ACC112 (cell line): ENCODE measurements around the gene GLI1.
"Not testable (repeated sequence)": the region's sequence is repeated elsewhere in the genome, so short reads cannot be mapped to it uniquely, and the experiment has no call there.

Source experiments
- H2AFZ ChIP-seq: fragments of 200-600 bp; sonication (generic); one replicate; pipeline ENCODE4 v1.6.0; 2017; ENCODE audit warnings: antibody characterized with exemption, low read length; ENCODE audit not compliant: unreplicated experiment
- H3K27ac ChIP-seq: fragments of 200-600 bp; sonication (generic); 2 replicates; pipeline ENCODE4 v1.5.1; 2014; ENCODE audit warnings: low read depth, mild to moderate bottlenecking, antibody characterized with exemption, low read length, moderate library complexity
- H3K27me3 ChIP-seq: fragments of 200-600 bp; sonication (generic); 2 replicates; pipeline ENCODE4 v1.6.1; 2014; ENCODE audit warnings: mild to moderate bottlenecking, antibody characterized with exemption, low read length, moderate library complexity, mixed read lengths; ENCODE audit not compliant: insufficient read depth
- H3K36me3 ChIP-seq: fragments of 200-600 bp; sonication (generic); 2 replicates; pipeline ENCODE4 v1.6.1; 2016; ENCODE audit warnings: mild to moderate bottlenecking, antibody characterized with exemption, low read length, moderate library complexity, mixed read lengths; ENCODE audit not compliant: insufficient read depth
- H3K4me1 ChIP-seq: fragments of 200-600 bp; sonication (generic); one replicate; pipeline ENCODE4 v1.6.1; 2016; ENCODE audit warnings: low read length, mixed read lengths; ENCODE audit not compliant: insufficient read depth, unreplicated experiment, control insufficient read depth
- H3K4me3 ChIP-seq: fragments of 200-600 bp; sonication (generic); 2 replicates; pipeline ENCODE4 v1.5.1; 2014; ENCODE audit warnings: mild to moderate bottlenecking, low read depth, low read length
- H3K79me2 ChIP-seq: fragments of 200-600 bp; sonication (generic); one replicate; pipeline ENCODE4 v1.6.0; 2016; ENCODE audit warnings: low read length; ENCODE audit not compliant: control insufficient read depth, unreplicated experiment, insufficient read depth

Gene GLI1

DNA sequence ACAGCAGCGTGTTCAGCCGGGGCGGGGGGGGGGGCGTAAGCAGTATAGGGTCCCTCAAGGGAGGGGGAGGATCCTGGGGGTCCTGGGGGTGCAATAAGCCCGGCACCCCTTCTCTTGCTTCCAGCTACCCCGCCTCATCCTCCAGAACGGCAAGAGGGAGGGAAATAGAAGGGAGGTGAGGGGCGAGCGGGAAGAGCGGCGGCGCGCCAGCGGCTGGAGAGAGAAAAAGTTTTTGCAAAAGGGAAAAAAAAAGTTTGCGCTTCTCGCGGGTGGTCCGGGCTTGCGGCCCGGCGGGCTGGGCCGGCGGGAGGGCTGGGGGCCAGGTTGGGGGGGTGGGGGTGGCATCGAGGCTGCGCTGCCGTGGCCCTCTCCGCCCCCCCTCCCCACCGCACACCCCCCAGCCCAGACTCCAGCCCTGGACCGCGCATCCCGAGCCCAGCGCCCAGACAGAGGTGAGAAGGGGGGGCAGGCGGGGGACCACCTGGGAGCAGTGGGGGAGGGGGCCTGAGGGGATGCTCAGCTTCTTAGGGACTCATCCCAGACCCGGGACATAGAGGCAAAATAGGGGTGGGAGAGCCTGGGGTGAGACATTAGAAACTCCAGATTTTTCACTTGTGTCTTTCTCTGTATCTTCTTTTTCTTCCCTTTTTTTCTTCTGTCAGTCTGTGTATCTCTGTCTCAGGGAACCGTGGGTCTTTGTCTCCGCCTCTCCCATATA, at the start of gene GLI1:
GLI1 (plus strand) TSS at position 36 of the 718 bp plus-strand sequence. CDS start 3,907 bp downstream, outside the sequence.
- peak within 1 kb of the TSS; percentile 34 for H2AFZ ChIP-seq
- H3K27me3 ChIP-seq = peaks cover 9% of the 10 kb centered on the region
- peaks cover 22% of the 10 kb centered on the region for H3K4me1 ChIP-seq
- H3K27ac ChIP-seq = peak within 1 kb of the TSS; percentile 52
- no peaks in the 10 kb centered on the region for H3K79me2 ChIP-seq
- H3K4me3 ChIP-seq = peak within 1 kb of the TSS; percentile 79
- H3K36me3 ChIP-seq = no peaks in the 10 kb centered on the region

- no peak overlapping the region for H3K4me3 ChIP-seq
- peaks cover 9% of the 10 kb centered on the region for H3K79me2 ChIP-seq
- no peaks in the 10 kb centered on the region for H3K36me3 ChIP-seq
- H3K27me3 ChIP-seq = no peaks in the 10 kb centered on the region
- H3K27ac ChIP-seq = no peak overlapping the region
- H3K4me1 ChIP-seq = no peaks in the 10 kb centered on the region
- no peak overlapping the region for H2AFZ ChIP-seq
Measured at GRCh38 chr12:57410534-57410933, 49.1 kb upstream of the GLI1 start.

- H2AFZ ChIP-seq, H3K4me3 ChIP-seq, H3K27ac ChIP-seq, H3K4me1 ChIP-seq, H3K27me3 ChIP-seq, H3K36me3 ChIP-seq: not testable (repeated sequence)
- H3K79me2 ChIP-seq = peaks cover 15% of the 10 kb centered on the region
Measured at GRCh38 chr12:57414160-57414559, 45.4 kb upstream of the GLI1 start.

DNA sequence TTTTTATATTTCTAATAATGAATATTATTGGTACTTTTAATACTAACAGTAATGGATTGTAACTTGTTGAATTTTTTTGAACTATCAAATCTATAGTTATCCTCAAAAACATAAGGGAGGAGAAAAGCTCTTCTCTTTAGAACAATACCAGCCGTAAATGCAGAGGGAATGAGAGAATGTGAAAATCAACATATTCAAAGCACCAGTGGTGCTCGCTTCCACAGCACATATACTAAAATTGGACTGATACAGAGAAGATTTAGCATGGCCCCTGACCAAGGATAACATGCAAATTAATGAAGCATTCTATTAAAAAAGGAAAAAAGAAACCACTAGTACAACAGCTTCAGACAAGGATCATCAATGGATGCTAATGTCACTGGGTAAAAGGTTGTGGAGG, 44.5 kb upstream of the GLI1 start:
- Histone ChIP-seq H2AFZ (no peak overlapping the region), H3K27ac (no peak overlapping the region), H3K4me3 (no peak overlapping the region), H3K4me1 (peaks cover 9% of the 10 kb centered on the region), H3K79me2 (peaks cover 15% of the 10 kb centered on the region), H3K36me3 (no peaks in the 10 kb centered on the region), H3K27me3 (no peaks in the 10 kb centered on the region)

GRCh38 chr12:57416039-57416996, 43.3 kb upstream of the GLI1 start:
- H3K36me3 ChIP-seq = no peaks in the 10 kb centered on the region
- no peaks in the 10 kb centered on the region for H3K27me3 ChIP-seq
- H3K79me2 ChIP-seq = peaks cover 11% of the 10 kb centered on the region
- H3K4me3 ChIP-seq = no peak overlapping the region
- H3K27ac ChIP-seq = no peak overlapping the region
- H3K4me1 ChIP-seq = peaks cover 9% of the 10 kb centered on the region
- no peak overlapping the region for H2AFZ ChIP-seq

DNA sequence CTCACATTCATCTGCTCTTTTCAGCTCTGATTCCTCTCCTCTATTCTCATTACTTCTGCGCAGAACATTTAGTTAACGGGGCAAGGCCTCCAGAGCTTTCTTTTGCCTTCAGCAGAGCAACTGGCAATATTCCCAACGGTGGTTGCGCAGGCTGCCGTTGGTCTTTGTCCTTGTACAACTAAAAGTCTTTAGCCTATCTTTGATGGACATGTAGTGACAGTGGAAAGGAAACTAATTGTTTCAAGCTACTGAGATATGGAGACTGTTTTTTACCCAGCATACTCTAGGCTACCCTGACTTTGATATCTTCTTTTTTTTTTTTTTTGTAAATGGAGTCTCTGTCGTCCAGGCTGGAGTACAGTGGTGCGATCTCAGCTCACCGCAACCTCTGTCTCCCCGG, 41.3 kb upstream of the GLI1 start:
- H3K27me3 ChIP-seq = no peaks in the 10 kb centered on the region
- H3K36me3 ChIP-seq = peaks cover 3% of the 10 kb centered on the region; the same call in 1 of the 2 replicates
- H3K4me1 ChIP-seq = peaks cover 9% of the 10 kb centered on the region
- no peak overlapping the region for H3K27ac ChIP-seq
- H2AFZ ChIP-seq = no peak overlapping the region
- no peak overlapping the region for H3K4me3 ChIP-seq
- peaks cover 8% of the 10 kb centered on the region for H3K79me2 ChIP-seq

- Histone ChIP-seq H2AFZ (no peak overlapping the region), H3K27ac (no peak overlapping the region), H3K4me3 (no peak overlapping the region), H3K36me3 (peaks cover 3% of the 10 kb centered on the region; the same call in 1 of the 2 replicates), H3K27me3 (no peaks in the 10 kb centered on the region), H3K79me2 (peaks cover 10% of the 10 kb centered on the region), H3K4me1 (peaks cover 9% of the 10 kb centered on the region)
Measured at GRCh38 chr12:57419495-57419894, 40.1 kb upstream of the GLI1 start.

DNA sequence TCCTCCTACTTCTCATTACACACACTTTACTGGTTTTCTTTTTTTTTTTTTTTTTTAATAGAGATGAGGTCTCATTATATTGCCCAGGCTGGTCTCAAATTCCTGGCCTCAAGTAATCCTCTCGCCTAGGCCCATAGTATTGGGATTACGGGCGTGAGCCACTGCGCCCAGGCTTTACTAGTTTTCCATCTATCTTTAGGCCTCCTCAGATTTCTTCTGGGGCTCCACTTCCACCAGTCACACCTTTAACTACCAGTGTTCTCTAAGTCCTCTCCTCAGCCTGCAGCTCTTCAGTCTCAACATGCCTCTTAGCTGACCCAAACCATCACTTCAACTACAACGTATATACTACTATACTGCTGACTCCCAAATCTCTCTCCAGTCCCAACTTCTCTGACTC, 39.1 kb upstream of the GLI1 start:
- Histone ChIP-seq H3K4me3 (no peak overlapping the region), H3K79me2 (peaks cover 12% of the 10 kb centered on the region), H3K27ac (no peak overlapping the region), H3K27me3 (no peaks in the 10 kb centered on the region), H3K4me1 (peaks cover 9% of the 10 kb centered on the region), H3K36me3 (peaks cover 3% of the 10 kb centered on the region; the same call in 1 of the 2 replicates), H2AFZ (no peak overlapping the region)

DNA sequence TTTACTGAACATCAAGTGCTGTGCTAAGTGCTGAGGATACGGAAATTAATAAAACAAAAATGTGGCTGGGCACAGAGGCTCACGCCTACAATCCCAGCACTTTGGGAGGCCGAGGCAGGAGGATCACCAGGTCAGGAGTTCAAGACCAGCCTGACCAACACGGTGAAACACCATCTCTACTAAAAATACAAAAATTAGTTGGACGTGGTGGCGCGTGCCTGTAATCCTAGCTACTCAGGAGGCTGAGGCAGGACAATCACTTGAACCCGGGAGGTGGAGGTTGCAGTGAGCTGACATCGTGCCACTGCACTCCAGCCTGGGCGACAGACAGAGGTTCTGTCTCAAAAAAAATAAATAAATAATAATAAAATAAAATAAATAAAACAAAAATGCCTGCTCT, 32.6 kb upstream of the GLI1 start:
- not testable (repeated sequence) for H3K27ac ChIP-seq, H2AFZ ChIP-seq, H3K36me3 ChIP-seq, H3K4me1 ChIP-seq, H3K4me3 ChIP-seq, H3K27me3 ChIP-seq
- H3K79me2 ChIP-seq = peaks cover 37% of the 10 kb centered on the region

DNA sequence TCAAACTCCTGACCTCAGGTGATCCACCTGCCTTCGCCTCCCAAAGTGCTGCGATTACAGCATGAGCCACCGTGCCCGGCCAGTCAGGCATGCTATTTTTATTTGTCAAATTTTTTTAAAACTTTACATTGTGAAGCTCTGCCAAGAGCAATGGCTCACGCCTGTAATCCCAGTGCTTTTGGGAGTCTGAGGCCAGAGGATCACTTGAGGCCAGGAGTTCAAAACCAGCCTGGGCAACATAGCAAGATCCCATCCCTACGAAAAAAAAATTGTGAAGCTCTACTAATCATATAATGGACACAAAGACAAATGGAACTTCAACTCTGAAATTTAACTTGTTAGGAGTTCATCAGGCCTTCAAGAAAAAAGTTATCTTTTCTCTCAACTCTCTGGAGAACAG, 30.6 kb upstream of the GLI1 start:
- no peaks in the 10 kb centered on the region for H3K27me3 ChIP-seq
- peaks cover 9% of the 10 kb centered on the region for H3K4me1 ChIP-seq
- peaks cover 37% of the 10 kb centered on the region for H3K79me2 ChIP-seq
- H3K36me3 ChIP-seq = no peaks in the 10 kb centered on the region
- H2AFZ ChIP-seq = no peak overlapping the region
- H3K27ac ChIP-seq = no peak overlapping the region
- no peak overlapping the region; the same call in 1 of the 2 replicates for H3K4me3 ChIP-seq
